Hepatocyte (in vitro differentiated cells): ENCODE results near the gene UBE2J2.

ENCODE experiments used
- CTCF ChIP-seq: fragments of 200-600 bp; sonication (generic); IDR thresholded peaks from 2 replicates; pipeline ENCODE4 v1.5.1; 2016; ENCODE audit warnings: antibody characterized with exemption, mild to moderate bottlenecking; ENCODE audit not compliant: poor library complexity
- EZH2 ChIP-seq: fragments of 200-600 bp; sonication (generic); IDR thresholded peaks from 2 replicates; pipeline ENCODE4 v1.6.1; 2016; ENCODE audit warnings: antibody characterized with exemption, mild to moderate bottlenecking, borderline replicate concordance

- TF ChIP-seq CTCF (no peak), EZH2 (no peak)
Measured at GRCh38 chr1:1221887-1222574, 51.6 kb downstream of the UBE2J2 start.
